Measurements from ENCODE around the gene IRGQ.

DNA sequence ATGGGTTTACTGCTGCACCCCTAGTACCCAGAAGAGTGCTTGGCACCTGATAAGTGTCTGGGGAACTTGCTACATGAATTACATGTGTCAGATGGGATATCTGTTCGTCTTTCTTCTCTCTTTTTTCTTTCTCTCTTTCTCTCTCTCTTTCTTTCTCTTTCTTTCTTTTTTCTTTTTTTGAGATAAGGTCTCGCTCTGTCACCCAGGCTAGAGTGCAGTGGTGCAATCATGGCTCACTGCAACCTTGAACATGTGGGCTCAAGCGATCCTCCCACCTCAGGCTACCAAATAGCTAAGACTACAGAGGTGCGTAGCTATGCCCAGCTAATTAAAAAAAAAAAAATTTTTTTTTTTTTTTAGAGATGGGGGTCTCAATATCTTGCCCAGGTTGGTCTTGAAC, 37.6 kb upstream of the IRGQ start:
- TF ChIP-seq, protein P1, sequence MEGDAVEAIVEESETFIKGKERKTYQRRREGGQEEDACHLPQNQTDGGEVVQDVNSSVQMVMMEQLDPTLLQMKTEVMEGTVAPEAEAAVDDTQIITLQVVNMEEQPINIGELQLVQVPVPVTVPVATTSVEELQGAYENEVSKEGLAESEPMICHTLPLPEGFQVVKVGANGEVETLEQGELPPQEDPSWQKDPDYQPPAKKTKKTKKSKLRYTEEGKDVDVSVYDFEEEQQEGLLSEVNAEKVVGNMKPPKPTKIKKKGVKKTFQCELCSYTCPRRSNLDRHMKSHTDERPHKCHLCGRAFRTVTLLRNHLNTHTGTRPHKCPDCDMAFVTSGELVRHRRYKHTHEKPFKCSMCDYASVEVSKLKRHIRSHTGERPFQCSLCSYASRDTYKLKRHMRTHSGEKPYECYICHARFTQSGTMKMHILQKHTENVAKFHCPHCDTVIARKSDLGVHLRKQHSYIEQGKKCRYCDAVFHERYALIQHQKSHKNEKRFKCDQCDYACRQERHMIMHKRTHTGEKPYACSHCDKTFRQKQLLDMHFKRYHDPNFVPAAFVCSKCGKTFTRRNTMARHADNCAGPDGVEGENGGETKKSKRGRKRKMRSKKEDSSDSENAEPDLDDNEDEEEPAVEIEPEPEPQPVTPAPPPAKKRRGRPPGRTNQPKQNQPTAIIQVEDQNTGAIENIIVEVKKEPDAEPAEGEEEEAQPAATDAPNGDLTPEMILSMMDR (conservative IDR thresholded peaks at IDR 0.05; ENCODE audit: low read depth, low read length) = no peak
- no peak for TF ChIP-seq EZH2 (IDR thresholded peaks at IDR 0.05; ENCODE audit: borderline replicate concordance, low read depth, low read length, poor library complexity, severe bottlenecking)
